GM21529 (cell line): ENCODE data around the gene INPP5K.
"Not testable (repeated sequence)": the region's sequence is repeated elsewhere in the genome, so short reads cannot be mapped to it uniquely, and the experiment has no call there.

Source experiments
- ATAC-seq: cut with Tn5 transposase; IDR thresholded peaks from one replicate; pipeline ENCODE4 v1.9.1; 2021; ENCODE audit not compliant: unreplicated experiment

Gene INPP5K

DNA sequence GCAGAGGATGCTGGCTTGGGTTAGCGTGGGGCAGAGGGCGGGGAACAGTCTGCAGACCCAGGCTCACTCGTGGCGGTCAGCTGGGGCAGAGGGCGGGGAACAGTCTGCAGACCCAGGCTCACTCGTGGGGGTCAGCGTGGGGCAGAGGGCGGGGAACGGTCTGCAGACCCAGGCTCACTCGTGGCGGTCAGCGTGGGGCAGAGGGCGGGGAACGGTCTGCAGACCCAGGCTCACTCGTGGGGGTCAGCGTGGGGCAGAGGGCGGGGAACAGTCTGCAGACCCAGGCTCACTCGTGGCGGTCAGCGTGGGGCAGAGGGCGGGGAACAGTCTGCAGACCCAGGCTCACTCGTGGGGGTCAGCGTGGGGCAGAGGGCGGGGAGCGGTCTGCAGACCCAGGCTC is 7.7 kb downstream of the INPP5K start:
- ATAC-seq: not testable (repeated sequence)

DNA sequence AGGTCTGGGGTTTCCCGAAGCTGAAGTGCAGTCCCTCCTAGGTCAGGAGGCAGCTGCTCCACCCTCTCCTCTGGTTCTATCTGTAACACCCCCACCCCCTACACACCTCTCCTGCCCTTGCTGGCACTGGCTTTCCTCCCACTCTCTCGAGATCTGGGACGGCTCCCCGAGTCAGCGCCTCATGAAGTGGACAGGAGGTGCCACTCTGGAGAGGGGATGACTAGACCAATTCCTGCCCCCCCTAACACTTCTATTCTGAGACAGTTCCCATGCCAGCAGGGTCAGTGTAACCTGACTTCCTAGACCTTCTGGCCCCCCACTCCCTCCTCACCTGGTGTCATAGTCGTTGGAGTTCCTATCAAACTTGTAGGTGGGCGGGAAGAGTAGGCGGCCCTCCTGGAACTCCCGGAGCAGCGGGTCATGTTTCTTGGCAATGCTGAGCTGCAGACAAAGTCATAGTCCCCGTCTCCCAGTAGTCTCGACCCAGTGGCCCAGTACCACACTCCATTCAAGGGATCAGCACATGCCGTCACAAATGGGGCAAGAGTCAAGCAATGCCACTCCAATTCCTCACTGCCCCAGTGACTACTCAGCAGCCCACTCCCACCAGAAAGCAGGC is 9.7 kb downstream of the INPP5K start:
- no peak for ATAC-seq

DNA sequence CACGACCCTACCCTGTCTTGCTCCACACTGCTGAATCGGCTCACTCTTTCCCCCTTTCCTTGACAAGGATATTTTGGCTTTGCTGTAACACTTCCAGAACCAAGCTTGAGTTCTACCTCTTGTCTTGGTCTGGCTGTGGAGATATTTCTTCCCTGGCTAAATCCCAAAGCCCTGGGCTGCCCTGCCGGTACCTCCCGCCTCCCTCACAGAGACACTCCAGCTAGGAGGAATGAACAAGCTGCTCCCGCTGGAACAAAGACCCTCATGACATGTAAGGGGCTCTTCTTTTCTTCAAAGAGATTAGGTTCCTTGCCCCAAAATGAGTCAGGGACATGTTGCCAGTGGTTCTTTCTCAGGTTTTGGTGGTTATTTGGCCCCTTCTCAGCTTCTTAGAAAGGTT is 10.8 kb downstream of the INPP5K start:
- ATAC-seq: no peak

DNA sequence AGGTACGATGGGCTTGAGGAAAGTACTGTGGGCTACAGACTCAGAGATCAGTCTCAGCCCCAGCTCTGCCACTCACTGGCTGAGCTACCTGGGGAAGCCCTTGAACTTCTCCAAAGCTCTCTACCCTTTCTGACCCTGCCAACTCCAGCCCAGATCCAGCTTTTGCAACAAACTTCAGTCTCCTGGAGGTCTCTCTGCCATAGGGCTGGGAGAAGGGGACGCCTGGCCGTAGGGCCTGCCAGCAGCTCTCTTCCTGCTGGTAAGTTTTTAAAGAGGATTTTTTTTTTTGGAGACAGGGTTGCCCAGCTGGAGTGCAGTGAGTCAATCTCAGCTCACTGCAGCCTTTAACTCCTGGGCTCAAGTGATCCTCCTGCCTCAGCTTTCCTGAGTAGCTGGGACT is 11.5 kb downstream of the INPP5K start:
- ATAC-seq: no peak

DNA sequence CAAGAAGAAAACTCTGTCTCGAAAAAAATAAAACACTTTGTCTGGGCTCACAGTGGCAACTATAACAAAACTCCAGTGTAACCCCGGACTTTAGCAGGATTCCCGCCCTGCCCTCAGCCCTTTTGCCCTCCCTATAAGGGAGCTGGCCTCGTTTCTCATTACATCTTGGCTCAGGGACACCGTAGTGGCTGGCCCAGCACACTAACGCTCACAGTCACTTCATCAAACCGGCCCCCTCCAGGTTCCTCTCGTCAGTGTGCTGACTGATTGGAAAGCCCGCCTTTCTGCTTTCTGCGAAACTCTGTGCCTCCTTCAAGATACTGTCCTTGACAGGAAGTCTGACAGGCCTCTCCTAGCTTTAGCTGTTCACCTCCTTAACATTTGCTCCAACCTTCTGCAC is 12.7 kb downstream of the INPP5K start:
- no peak for ATAC-seq

DNA sequence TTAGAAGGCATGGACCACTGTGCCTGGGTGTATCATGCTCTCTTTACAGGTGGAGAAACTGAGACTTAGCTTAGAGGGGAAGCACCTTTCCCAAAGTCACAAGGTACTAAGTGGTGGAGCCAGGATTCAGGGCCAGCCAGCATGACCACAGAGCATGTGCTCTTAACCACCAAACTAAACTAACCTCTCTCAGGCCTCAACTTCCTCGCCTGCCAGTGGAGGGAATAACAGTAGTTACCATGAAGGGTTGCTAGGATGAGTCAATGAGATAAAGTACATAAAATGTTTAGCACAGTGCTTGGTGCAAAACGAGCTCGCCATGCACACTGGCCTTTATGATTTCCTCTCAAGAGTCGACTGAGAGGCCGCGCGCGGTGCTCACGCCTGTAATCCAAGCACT is 17.5 kb downstream of the INPP5K start:
- no peak for ATAC-seq

DNA sequence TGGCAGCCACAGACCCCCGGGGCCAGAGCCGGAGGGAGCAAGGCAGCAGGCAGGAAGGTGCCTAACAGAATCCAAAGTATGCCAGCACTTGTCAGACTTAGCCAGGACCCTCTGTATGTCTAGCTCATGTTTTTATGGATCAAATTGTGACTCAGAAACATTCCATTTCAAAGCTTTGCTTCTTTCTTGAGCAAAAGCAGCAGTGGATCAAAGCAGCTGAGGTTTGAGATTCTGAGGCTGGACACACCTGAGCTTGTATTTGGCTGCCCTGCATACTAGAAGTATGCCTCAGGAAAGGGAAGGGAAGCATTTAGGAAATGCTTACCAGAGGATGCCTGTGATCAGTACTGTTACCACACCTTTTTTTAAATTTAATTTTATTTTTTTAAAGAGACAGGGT is 18.2 kb downstream of the INPP5K start:
- no peak for ATAC-seq

DNA sequence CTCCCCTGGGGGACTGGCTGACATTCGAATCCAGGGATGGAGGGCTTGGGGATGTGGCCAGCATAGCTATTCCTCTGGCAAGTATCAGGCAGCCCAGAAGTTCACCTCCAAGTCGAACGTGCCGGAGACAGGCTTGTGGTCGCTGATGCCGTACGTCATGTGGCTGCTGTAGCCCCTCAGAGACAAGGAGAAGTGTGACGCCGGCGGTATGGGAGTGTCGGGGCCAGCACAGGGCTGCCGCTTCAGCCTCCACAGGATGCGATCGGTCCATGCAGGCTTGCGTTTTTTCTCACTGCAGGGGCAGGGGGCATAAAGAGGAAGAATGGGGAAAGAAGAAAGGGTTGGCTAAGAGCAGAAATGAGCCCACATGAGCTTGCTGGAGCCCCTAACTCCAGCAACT is 18.6 kb downstream of the INPP5K start:
- ATAC-seq: no peak

DNA sequence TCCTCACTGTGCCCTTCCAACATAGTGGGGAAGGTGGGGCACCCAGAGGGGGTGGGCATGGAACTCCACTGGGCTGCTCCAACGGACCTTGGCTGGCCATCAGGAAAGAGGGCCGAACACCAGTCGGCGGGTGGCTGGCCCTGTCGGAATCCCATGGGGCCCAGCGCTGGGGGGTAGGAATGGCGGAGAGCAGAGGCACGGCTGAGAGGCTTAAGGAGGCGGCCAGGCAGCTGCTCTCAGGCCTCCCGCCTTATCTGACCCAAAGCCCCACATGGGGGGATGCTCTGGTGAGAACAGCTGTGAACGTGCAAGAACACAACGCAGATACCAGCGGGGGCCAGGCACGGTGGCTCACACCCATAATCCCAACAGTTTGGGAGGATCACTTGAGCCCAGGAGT is 19.5 kb downstream of the INPP5K start:
- no peak for ATAC-seq

DNA sequence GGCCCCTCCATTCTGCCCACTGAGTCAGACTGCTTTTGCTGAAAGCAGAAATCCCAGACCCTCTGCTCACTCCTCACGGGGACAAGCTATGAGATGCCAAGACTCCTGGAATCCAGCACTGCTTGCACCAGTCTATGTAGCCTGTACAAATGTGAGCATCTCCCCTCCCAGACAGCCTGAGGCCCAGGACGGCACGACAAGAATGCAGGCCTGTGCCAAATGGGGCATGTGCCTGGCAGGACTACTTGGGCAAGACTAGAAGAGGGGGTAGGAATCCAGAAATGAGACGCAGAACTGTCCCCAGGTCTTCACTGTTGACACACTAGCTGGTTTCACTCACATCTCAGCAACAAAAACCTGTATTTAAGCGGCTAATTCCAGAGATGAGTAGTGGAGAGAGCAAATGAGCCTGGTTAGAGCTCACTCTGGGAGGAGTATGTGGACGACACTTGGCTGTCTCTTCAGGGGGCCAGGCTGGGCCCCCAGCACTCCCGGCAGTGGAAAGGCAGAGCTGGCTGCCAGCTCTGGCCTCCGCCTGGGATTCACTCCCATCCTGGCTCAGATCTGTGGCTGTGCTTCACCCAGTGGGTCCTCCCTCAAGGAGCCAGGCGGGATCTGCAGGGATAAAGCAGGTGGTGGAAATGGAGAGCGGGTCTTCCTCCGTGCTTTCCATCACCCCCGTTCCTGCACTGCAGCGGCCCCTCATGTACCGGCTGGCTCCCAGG is 21.0 kb downstream of the INPP5K start:
- no peak for ATAC-seq

DNA sequence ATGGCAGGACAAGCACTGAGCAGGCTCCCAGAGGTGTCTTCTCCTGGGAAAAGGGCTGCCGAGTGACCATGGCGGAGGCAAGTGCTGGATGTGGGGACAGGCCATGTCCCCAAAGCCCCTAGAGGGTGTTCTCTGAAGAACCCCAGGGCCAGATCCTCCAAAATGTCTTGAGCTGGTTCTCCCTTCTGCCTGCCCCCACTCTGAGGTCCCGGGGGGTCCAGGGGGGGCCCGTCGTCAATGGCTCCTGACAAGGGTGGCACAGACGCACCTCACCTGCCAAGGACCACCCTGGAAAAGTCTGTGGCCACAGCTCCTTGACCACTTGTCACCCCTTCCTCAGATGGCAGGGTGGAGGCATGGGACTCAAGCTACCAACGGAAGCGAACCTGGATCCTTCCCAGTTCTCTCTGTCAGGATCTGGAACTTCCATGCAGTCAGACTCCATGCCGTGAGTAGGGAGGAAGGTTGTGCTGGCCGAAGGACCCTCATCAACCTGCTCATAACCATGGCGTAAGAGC is 21.6 kb downstream of the INPP5K start:
- no peak for ATAC-seq

DNA sequence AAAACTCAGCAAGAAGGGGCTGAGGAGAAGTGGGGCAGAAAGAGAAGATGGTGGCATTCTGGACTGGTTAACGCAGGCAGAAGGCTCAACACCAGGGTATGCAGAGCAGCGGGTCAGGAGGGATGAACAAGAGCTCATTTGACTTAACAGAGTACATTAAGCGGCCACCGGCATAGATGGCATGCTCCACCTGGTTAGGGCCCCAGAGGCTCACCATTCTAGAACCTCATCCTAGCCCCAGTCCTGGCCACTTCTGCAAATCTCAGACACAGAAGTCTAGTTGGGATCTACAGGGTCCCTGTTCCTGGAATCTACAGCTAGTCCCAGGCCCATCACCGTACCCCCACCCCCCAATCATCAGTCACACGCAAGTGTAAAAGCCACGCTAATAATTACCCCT is 22.2 kb downstream of the INPP5K start:
- ATAC-seq: no peak

DNA sequence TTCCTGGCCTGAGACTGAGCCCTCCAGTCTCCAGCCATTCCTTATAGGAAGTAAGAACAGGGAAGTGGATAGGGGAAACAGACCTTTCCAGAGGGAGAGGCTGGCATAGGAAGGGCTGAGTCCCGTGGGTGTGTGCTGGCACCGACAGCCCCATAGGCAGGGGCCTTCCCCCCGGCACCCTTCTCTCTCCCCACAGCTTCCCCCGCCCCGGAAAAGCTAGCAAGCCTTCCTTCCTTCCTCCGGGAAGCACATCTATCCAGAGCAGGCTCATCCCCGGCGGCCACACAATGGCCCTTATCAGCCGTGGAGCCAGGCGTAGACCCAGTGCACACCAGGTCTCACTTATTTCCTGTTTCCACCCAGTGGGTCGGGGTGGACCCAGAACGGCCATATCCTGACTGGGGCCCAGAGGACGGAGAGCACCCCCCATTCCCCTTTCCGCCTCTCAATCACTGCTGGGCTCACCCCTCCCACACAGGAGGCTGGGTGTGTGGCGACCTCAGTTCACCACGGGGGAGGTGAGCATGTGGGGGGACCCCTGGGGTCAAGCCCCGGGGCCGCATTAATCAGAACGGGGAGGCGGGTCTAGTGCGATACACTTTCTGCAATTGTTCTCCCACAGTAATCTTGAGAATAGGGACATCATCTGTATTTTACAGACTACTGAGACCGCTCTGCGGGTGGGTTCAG is 23.0 kb downstream of the INPP5K start:
- ATAC-seq: no peak

DNA sequence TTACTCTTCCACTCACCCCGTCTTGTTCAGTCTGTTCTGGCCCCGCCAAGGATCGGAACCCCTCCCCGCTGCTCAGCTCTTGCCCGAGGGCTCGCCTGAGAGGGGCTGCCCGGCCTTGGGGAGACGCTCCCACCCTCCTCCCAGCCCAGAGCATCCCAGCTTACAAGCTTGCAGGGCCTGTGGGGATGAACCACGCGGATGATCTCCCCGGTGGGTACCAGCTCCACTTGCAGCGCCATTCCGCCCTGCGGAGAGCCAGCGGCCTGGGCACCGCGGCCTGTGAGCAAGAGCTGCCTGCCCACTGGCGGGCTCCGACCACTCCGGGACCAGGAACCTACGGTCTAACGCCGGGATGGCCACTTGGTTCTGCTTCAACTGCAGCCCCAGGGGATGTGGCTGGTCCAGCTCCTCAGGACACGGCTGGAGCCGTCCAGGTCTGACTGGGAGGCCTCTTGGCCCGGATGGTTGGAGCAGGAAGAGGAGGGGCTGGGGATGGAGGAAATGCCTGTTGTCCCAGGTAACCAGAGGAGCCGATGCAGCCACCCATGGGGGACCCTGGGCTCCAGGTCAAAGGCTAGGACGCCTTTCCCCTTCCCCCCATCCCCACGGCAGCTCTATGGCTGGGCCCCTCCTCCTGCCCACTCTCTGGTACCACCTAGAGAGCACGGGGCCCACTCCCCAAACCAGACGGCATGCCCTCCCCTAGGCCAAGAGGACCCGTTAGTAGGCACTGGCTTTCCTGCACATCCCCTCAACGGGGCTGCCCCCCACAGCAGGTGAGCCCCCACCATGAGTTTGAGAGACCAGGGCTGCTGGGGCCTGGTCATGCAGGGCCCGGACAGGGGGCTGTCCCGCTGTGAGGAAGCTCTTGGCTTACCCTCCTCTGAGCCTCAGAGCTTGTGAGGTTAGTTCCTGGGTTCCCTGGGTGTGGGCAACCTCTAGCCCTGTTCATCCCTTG is 23.9 kb downstream of the INPP5K start, which contains the start of gene MYO1C:
Gene MYO1C, minus strand, starts transcription at position 438 of the 958 bp plus-strand sequence. Its CDS starts 199 bp downstream, at position 239.
- ATAC-seq: no peak

DNA sequence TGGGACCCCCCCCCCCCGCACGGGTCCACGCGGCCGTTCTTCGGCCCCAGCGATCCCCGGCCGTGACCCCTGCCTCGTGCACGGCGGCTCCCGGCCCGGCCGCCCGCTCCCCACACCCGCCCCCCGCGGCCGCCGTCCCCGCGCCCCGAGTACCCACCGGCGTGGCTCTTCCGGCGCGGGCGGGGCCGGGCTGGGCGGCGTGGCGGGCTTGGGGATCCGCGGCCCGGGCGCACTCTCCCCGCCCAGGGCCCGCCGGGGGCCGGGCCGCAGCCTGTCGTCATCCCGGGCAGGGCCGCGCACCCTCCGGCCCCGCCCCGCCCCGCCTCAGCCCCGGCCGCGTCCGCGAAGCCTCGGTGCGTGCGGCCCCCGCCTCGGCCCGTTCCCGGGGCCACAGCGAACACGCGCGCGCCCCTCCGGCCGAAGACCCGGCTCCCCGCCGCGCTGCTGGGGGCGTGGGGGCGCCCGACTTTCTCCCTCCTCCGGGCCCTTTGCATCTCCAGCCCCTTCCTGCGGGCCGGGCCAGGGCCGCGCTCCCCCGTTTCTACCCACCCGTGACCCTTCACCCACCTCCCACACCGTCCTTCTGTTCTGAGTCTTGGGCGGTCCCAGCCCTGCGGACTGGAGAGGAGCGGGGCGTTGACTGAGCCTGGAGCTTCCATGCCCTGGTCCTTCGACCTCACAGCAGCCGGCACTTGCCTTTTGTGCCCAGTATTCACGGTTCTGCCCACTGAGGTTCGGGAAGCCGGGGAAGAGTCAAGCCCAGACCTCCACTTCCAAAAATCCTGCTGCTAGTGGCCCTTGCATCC is 24.8 kb downstream of the INPP5K start:
- ATAC-seq: peak; percentile 35

DNA sequence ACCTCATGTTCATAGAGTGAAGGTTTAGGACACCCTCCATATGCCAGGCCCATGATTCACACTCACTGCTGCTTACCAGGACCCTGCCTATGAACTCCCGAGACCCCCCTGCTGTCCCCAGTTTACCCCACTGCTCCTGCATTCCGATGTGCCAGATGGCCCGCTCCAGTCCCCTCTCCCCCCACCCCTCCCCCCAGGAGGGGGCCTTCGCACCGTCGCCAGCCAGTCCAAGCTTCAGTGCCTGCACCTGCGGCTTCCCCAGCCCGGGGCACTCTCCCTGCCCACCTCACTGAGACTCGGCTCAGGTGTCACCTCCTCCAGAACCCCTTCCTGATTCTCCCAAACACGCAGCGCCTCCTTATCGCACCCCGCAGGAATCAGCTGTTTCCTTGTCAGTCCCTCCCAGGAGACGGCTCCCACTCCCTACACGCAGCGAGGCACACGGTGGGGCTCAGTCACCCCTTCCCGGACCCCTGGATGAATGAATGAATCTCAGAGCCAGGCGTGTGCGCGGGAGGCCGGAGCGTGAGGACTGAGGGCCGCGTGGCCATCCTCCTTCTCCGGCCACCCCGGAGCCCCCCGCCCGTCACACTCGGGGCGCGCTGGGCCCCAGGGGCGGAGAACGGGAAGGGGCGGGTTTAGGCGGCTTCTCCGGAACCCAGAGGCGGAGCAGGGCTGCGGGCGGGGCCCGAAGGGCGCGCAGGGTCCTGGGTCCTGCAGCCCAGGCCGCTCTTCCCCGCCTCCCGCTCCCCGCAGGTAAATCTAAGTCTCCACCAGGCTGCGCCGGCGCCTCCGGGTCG is 25.6 kb downstream of the INPP5K start:
- ATAC-seq: peak; percentile 49

DNA sequence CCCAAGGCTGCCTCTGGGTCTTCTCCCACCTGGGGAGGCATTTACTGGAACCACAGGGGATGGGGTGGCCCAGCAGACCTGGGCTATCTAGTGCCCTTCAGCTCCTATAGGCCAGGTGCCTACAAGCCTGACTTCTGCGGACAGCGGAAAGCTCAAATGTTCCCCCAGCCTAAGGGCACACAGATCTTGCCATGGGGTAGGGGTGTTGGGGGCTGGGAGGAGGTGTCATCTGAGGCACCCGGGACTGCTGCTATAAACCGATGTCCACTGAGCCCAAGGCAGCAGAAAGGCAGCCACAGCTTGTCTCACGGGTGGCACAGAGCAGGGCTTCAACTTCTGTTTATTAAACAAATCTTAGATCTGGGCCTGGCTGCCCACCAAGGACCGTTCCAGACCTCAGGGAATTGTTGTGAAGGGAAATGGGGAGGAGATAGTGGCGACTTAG is 27.6 kb downstream of the INPP5K start:
- no peak for ATAC-seq

DNA sequence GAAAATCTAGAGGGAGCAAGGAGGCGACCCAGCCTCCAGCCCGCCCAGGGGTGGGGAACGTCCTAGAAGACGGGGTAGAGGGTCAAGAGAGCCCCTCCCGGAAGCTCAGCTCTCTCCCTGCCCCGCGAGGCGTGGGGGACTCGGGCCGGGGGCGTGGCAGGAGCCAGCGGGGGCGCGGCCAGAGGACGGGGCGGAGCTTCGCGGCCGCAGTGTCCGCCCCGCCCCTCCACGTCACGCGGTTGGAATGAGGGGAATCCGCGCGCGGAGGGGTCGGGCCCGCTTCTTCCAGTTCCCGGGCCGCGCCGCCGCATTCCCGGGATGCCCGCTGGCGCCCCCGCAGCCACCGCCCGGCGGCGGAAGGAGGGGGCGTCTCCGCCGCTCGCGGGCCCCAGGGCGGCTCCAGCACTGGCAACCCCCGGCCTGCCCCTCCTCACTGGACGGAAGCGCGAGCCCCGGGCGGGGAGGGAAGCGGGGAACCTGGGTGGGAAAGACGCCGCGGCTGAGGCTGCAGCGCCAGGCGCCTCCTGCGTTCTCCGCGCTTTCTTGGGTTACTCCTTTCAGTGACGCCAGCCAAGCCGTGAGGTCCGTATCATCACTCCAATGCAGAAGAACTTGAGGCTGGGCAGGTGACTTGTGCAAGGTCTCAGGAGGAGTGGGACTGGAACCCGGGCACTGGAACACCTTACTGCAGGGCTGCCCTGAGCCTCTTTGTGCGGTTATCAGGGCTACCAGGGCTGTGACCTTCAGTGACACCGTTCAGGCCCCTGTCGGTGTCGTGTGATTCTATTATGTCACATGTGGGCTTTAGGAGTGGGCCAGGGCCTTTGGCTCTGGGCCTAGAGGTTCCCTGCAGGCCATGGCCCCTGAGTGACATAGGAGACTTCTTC is 28.2 kb downstream of the INPP5K start:
- no peak for ATAC-seq
